H9 (cell line): ENCODE data around the gene ANO10. TPM values are rescaled to one million over a fixed set of nuclear protein-coding genes. Genes with fewer than 3 reads are reported as not detected.

ENCODE experiments used
- DNase-seq: peaks from one replicate; pipeline ENCODE4 v3.0.0-alpha.2; 2017
- H2AFZ ChIP-seq: one replicate; pipeline ENCODE4 v1.6.1; 2013; ENCODE audit warnings: mild to moderate bottlenecking, low read length, control low read depth, moderate library complexity
- H2AK5ac ChIP-seq: 2 replicates; pipeline ENCODE4 v1.6.1; 2013; ENCODE audit warnings: low read length, control low read depth, mixed read lengths; ENCODE audit not compliant: insufficient read length
- H2BK120ac ChIP-seq: one replicate; pipeline ENCODE4 v1.6.1; 2013; ENCODE audit warnings: low read depth, mild to moderate bottlenecking, low read length, control low read depth, inconsistent platforms; ENCODE audit not compliant: poor library complexity, severe bottlenecking
- H2BK12ac ChIP-seq: 2 replicates; pipeline ENCODE4 v1.6.1; 2013; ENCODE audit warnings: low read length, control low read depth, mixed read lengths, low read depth; ENCODE audit not compliant: insufficient read length
- H2BK15ac ChIP-seq: 2 replicates; pipeline ENCODE4 v1.6.1; 2013; ENCODE audit warnings: low read depth, low read length, control low read depth
- H2BK20ac ChIP-seq: one replicate; pipeline ENCODE4 v1.6.1; 2013; ENCODE audit warnings: low read depth, mild to moderate bottlenecking, low read length, control low read depth, inconsistent platforms; ENCODE audit not compliant: poor library complexity, severe bottlenecking
- H2BK5ac ChIP-seq: 2 replicates; pipeline ENCODE4 v1.6.1; 2013; ENCODE audit warnings: low read length, control low read depth, mixed read lengths; ENCODE audit not compliant: insufficient read length
- H3K14ac ChIP-seq: 2 replicates; pipeline ENCODE4 v1.6.1; 2013; ENCODE audit warnings: low read length, control low read depth; ENCODE audit not compliant: insufficient read depth
- H3K18ac ChIP-seq: 2 replicates; pipeline ENCODE4 v1.6.1; 2013; ENCODE audit warnings: low read depth, mild to moderate bottlenecking, mixed read lengths, low read length, control low read depth; ENCODE audit not compliant: insufficient read length
- H3K23ac ChIP-seq: 2 replicates; pipeline ENCODE4 v1.6.1; 2013; ENCODE audit warnings: low read length, control low read depth, mixed read lengths, low read depth; ENCODE audit not compliant: insufficient read length
- H3K23me2 ChIP-seq: 2 replicates; pipeline ENCODE4 v1.6.1; 2013; ENCODE audit warnings: low read depth, mild to moderate bottlenecking, mixed read lengths, low read length, control low read depth; ENCODE audit not compliant: insufficient read length, poor library complexity, severe bottlenecking
- H3K27ac ChIP-seq: 2 replicates; pipeline ENCODE4 v1.5.1; 2013; ENCODE audit warnings: low read length, control low read depth, mixed read lengths, low read depth; ENCODE audit not compliant: insufficient read length
- H3K27me3 ChIP-seq: 2 replicates; pipeline ENCODE4 v1.6.1; 2013; ENCODE audit warnings: low read length, control low read depth, inconsistent platforms; ENCODE audit not compliant: insufficient read depth
- H3K4ac ChIP-seq: 2 replicates; pipeline ENCODE4 v1.6.1; 2013; ENCODE audit warnings: low read depth, mild to moderate bottlenecking, control low read depth, inconsistent platforms, low read length, moderate library complexity
- H3K4me1 ChIP-seq: 2 replicates; pipeline ENCODE4 v1.6.1; 2013; ENCODE audit warnings: low read length, control low read depth, inconsistent platforms; ENCODE audit not compliant: insufficient read depth
- H3K4me2 ChIP-seq: 2 replicates; pipeline ENCODE4 v1.6.1; 2013; ENCODE audit warnings: low read length, control low read depth, mixed read lengths; ENCODE audit not compliant: insufficient read length, insufficient read depth
- H3K56ac ChIP-seq: 2 replicates; pipeline ENCODE4 v1.6.1; 2013; ENCODE audit warnings: low read depth, mild to moderate bottlenecking, mixed read lengths, low read length, control low read depth; ENCODE audit not compliant: insufficient read length
- H3K79me1 ChIP-seq: 2 replicates; pipeline ENCODE4 v1.6.1; 2013; ENCODE audit warnings: low read depth, mild to moderate bottlenecking, moderate library complexity, low read length, control low read depth, inconsistent platforms; ENCODE audit not compliant: insufficient read depth, poor library complexity, severe bottlenecking
- H3K79me2 ChIP-seq: 2 replicates; pipeline ENCODE4 v1.6.1; 2013; ENCODE audit warnings: low read length, control low read depth, inconsistent platforms; ENCODE audit not compliant: insufficient read depth
- H3K9ac ChIP-seq: 2 replicates; pipeline ENCODE4 v1.6.1; 2013; ENCODE audit warnings: low read length, control low read depth, mixed read lengths; ENCODE audit not compliant: insufficient read length; ENCODE audit errors: extremely low read depth
- H3K9me3 ChIP-seq: one replicate; pipeline ENCODE4 v1.6.1; 2013; ENCODE audit warnings: low read depth, low read length, inconsistent platforms; ENCODE audit not compliant: control insufficient read depth
- H3T11ph ChIP-seq: one replicate; pipeline ENCODE4 v1.6.1; 2013; ENCODE audit warnings: mild to moderate bottlenecking, low read length, control low read depth, inconsistent platforms
- H4K20me1 ChIP-seq: one replicate; pipeline ENCODE4 v1.6.1; 2013; ENCODE audit not compliant: control insufficient read depth, insufficient read length, insufficient read depth
- H4K5ac ChIP-seq: 2 replicates; pipeline ENCODE4 v1.6.1; 2013; ENCODE audit warnings: low read depth, mild to moderate bottlenecking, mixed read lengths, low read length, control low read depth; ENCODE audit not compliant: insufficient read length
- H4K8ac ChIP-seq: replicated peaks from 2 replicates; pipeline ENCODE4 v1.6.1; 2013; ENCODE audit warnings: low read length, control low read depth, mixed read lengths, low read depth; ENCODE audit not compliant: insufficient read length
- H4K91ac ChIP-seq: 2 replicates; pipeline ENCODE4 v1.6.1; 2013; ENCODE audit warnings: low read depth, mild to moderate bottlenecking, moderate library complexity, mixed read lengths, low read length, control low read depth; ENCODE audit not compliant: insufficient read length
- H3K27ac Mint-ChIP-seq, 3 experiments: 2 replicates in 2 of 3; 3 replicates in 1 of 3; pipeline ENCODE4 v1.8.0; 2020 to 2021; ENCODE audit warnings: mixed read lengths in 3 of 3, mild to moderate bottlenecking in 1 of 3, moderate library complexity in 1 of 3
- H3K27me3 Mint-ChIP-seq: 2 replicates; pipeline ENCODE4 v1.8.0; 2021; ENCODE audit warnings: low read depth, mild to moderate bottlenecking, moderate library complexity, mixed read lengths
- H3K36me3 Mint-ChIP-seq, 3 experiments: 2 replicates in 2 of 3; 3 replicates in 1 of 3; pipeline ENCODE4 v1.8.0; 2020 to 2021; ENCODE audit warnings: low read depth in 3 of 3, mixed read lengths in 3 of 3; ENCODE audit not compliant: insufficient read depth in 1 of 3
- H3K4me1 Mint-ChIP-seq, 2 experiments: 2 replicates each; pipeline ENCODE4 v1.8.0; 2020; ENCODE audit warnings: mixed read lengths in 2 of 2
- H3K4me3 Mint-ChIP-seq, 2 experiments: 2 replicates in 1 of 2; 3 replicates in 1 of 2; pipeline ENCODE4 v1.8.0; 2020 to 2021; ENCODE audit warnings: mild to moderate bottlenecking in 2 of 2, mixed read lengths in 2 of 2, moderate library complexity in 1 of 2
- H3K9me3 Mint-ChIP-seq, 2 experiments: 2 replicates in 1 of 2; 3 replicates in 1 of 2; pipeline ENCODE4 v1.8.0; 2020; ENCODE audit warnings: mild to moderate bottlenecking in 2 of 2, mixed read lengths in 2 of 2, moderate library complexity in 1 of 2
- WGBS: extraction: QIAGEN DNeasy Blood & Tissue Kit; methylation state at CpG from one replicate; pipeline ENCODE4 v1.1.7; 2013; ENCODE audit warnings: missing lambda C conversion rate, low lambda C conversion rate, mixed read lengths; ENCODE audit not compliant: insufficient read length; ENCODE audit errors: extremely low coverage; 5-methylcytosine and 5-hydroxymethylcytosine counted together
- total RNA-seq: library from RNA; stranded (reverse); gene quantifications from 2 replicates; pipeline ENCODE4 v1.2.1, GENCODE V29; 2021
- TF ChIP-seq, protein P1 (sequence below): fragments of 200-600 bp; sonication (generic); conservative IDR thresholded peaks from 3 replicates; pipeline ENCODE4 v1.8.0; 2021; ENCODE audit warnings: antibody characterized with exemption, mild to moderate bottlenecking

Gene ANO10
- total RNA-seq, 1 experiment from 2014 or later: 38.7 TPM

- no peak overlapping the region for H4K91ac ChIP-seq
- no peak overlapping the region for H4K5ac ChIP-seq
- H3K4me1 ChIP-seq: peaks cover 2% of the 10 kb centered on the region; the same call in 1 of the 2 replicates
- H3K27me3 ChIP-seq: no peaks in the 10 kb centered on the region
- H3K79me2 ChIP-seq: no peaks in the 10 kb centered on the region
- no CpG with 5 or more reads among the region's 3 CpGs for WGBS
- H3K4me2 ChIP-seq: no peak overlapping the region
- H2BK15ac ChIP-seq: no peak overlapping the region
- no peak overlapping the region for H3K14ac ChIP-seq
- H4K8ac ChIP-seq: no peak overlapping the region
- H3T11ph ChIP-seq: no peak overlapping the region
- no peak overlapping the region for H3K23ac ChIP-seq
- Mint-ChIP-seq H3K27me3 (no peaks in the 10 kb centered on the region), H3K4me1 (peaks cover 13 to 16% of the 10 kb centered on the region in 2 experiments), H3K36me3 (peaks cover 0 to 17% (median 8%) of the 10 kb centered on the region in 3 experiments; a peak in 4 of 7 replicates), H3K4me3 (no peak overlapping the region), H3K27ac (peak overlapping the region in 1 of 3 experiments; percentile 25; a peak in 1 of 7 replicates), H3K9me3 (peaks cover 6 to 15% of the 10 kb centered on the region in 2 experiments; a peak in 4 of 5 replicates)
- H4K20me1 ChIP-seq: no peaks in the 10 kb centered on the region
- no peak overlapping the region for H2BK5ac ChIP-seq
- H3K79me1 ChIP-seq: no peaks in the 10 kb centered on the region
- H2BK120ac ChIP-seq: no peak overlapping the region
- H3K4ac ChIP-seq: no peak overlapping the region
- H3K18ac ChIP-seq: no peak overlapping the region
- H3K9me3 ChIP-seq: no peaks in the 10 kb centered on the region
- no peaks in the 10 kb centered on the region for H3K23me2 ChIP-seq
- no peak overlapping the region for H3K27ac ChIP-seq
- TF ChIP-seq, protein P1, sequence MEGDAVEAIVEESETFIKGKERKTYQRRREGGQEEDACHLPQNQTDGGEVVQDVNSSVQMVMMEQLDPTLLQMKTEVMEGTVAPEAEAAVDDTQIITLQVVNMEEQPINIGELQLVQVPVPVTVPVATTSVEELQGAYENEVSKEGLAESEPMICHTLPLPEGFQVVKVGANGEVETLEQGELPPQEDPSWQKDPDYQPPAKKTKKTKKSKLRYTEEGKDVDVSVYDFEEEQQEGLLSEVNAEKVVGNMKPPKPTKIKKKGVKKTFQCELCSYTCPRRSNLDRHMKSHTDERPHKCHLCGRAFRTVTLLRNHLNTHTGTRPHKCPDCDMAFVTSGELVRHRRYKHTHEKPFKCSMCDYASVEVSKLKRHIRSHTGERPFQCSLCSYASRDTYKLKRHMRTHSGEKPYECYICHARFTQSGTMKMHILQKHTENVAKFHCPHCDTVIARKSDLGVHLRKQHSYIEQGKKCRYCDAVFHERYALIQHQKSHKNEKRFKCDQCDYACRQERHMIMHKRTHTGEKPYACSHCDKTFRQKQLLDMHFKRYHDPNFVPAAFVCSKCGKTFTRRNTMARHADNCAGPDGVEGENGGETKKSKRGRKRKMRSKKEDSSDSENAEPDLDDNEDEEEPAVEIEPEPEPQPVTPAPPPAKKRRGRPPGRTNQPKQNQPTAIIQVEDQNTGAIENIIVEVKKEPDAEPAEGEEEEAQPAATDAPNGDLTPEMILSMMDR: no peak
- H2BK20ac ChIP-seq: no peak overlapping the region
- H3K9ac ChIP-seq: no peak overlapping the region
- DNase-seq: no peak
- H2AFZ ChIP-seq: no peak overlapping the region
- H2AK5ac ChIP-seq: no peak overlapping the region
- H2BK12ac ChIP-seq: no peak overlapping the region
- H3K56ac ChIP-seq: no peak overlapping the region
These were observed 242.5 kb downstream of the ANO10 start for GRCh38 chr3:43379343-43379742.
